Left ventricle myocardium inferior (tissue), 1 donor: ENCODE measurements around the gene MED19. TPM values are rescaled to one million over a fixed set of nuclear protein-coding genes. Genes with fewer than 3 reads are reported as not detected.

Experiments
- DNase-seq: peaks from one replicate; pipeline ENCODE4 v3.0.0-alpha.2; 2020
- H3K27ac ChIP-seq: fragments of 200-600 bp; replicated peaks from 2 replicates; pipeline ENCODE4 v1.8.0; 2021
- H3K27me3 ChIP-seq: fragments of 200-600 bp; 2 replicates; pipeline ENCODE4 v1.8.0; 2021; ENCODE audit warnings: low read depth
- H3K36me3 ChIP-seq: fragments of 200-600 bp; 2 replicates; pipeline ENCODE4 v1.8.0; 2021
- H3K4me1 ChIP-seq: fragments of 200-600 bp; 2 replicates; pipeline ENCODE4 v1.8.0; 2021
- H3K4me3 ChIP-seq: fragments of 200-600 bp; 2 replicates; pipeline ENCODE4 v1.8.0; 2021; ENCODE audit warnings: mild to moderate bottlenecking, moderate library complexity
- H3K9me3 ChIP-seq: fragments of 200-600 bp; replicated peaks from 2 replicates; pipeline ENCODE4 v1.8.0; 2021
- intact Hi-C: fragments of 100-400 bp; cut with micrococcal nuclease; formaldehyde crosslinking; loops from one replicate; pipeline ENCODE4 v1.11.0; 2022
- total RNA-seq: library from RNA; stranded (reverse); fragmentation: NEBNext Ultra II Directional; extraction: Animal tissue kit (Norgen Biotek cat#: 25700); gene quantifications from one replicate; pipeline ENCODE4 v1.2.1, GENCODE V29; 2021
- TF ChIP-seq, protein P1 (sequence below): fragments of 200-600 bp; IDR thresholded peaks from 2 replicates; pipeline ENCODE4 v1.8.0; 2021; ENCODE audit warnings: antibody characterized with exemption, mild to moderate bottlenecking, borderline replicate concordance
- donor health status: DM: no; HTN: yes; CAD: no; lungs with severe emphysema.

Gene MED19
- total RNA-seq, 1 donor from 2014 or later: 9.4 TPM

DNA sequence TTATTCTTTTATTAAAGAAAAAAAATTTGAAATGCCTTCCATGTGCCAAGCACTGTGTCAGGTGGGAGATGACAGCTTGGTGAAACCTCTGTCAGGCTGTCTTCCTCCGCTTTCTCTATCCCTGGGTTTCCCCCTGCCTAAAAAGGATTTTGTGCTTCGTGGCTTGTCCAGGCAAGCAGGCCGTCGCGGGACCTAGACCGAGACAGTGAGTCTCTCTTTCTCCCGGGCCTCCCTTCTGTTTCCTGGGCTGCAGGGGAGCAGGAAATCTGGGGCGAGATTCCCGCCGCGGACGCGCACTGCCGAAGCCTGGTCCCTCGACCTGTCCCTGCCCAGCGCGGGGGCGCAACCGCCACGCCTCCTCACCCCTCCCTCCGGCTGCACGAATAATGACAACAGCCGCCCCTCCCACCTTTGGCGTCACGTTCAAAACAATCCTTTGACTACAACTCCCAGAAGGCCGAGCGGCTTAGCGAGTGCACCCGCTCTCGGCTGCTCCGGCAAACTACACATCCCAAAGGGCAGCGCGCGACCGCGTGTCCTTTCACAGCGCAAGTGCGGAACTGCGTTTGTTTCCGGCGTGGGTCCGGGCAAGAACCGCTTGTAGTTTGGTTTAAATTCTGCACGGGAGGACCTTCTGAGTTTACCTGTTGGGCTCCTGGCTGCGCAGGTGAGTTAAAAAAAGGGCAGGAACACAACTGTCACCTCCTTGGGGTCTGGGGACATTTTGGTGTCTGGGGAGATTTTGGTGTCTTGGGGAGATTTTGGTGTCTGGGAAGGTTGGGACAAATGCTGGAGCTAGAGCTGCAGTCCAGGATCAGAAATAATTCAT, 54.6 kb downstream of the MED19 start, which contains the start of gene CLP1:
CLP1 (plus strand) TSS at position 569 of the 829 bp plus-strand sequence. CDS start 1,715 bp downstream, outside the sequence.
- Histone ChIP-seq H3K4me1 (peaks cover 23% of the 10 kb centered on the region), H3K27ac (peak within 1 kb of the TSS; percentile 92), H3K4me3 (peak within 1 kb of the TSS; percentile 83), H3K36me3 (peaks cover 33% of the 10 kb centered on the region), H3K9me3 (no peaks in the 10 kb centered on the region), H3K27me3 (peaks cover 3% of the 10 kb centered on the region)
- intact Hi-C loops: no loop called here
- TF ChIP-seq, protein P1, sequence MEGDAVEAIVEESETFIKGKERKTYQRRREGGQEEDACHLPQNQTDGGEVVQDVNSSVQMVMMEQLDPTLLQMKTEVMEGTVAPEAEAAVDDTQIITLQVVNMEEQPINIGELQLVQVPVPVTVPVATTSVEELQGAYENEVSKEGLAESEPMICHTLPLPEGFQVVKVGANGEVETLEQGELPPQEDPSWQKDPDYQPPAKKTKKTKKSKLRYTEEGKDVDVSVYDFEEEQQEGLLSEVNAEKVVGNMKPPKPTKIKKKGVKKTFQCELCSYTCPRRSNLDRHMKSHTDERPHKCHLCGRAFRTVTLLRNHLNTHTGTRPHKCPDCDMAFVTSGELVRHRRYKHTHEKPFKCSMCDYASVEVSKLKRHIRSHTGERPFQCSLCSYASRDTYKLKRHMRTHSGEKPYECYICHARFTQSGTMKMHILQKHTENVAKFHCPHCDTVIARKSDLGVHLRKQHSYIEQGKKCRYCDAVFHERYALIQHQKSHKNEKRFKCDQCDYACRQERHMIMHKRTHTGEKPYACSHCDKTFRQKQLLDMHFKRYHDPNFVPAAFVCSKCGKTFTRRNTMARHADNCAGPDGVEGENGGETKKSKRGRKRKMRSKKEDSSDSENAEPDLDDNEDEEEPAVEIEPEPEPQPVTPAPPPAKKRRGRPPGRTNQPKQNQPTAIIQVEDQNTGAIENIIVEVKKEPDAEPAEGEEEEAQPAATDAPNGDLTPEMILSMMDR: no peak
- DNase-seq: peak; percentile 99

DNA sequence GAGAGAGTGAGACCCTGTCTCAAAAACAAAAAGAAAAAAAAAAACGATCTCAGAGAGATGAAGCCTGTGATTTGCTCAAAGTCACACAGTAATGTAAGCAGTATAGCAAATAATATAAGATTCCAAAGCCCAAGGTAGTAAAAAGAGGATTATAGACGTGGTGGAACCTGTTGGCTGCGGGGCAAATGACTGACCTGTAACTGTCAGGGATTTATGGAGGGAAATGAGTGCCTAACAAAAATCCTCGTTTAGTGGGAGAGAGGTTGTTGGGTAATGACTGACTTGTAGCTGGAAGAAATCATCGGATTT, 55.2 kb downstream of the MED19 start:
- Histone ChIP-seq H3K27me3 (peaks cover 8% of the 10 kb centered on the region), H3K36me3 (peaks cover 28% of the 10 kb centered on the region), H3K4me3 (peak overlapping the region; percentile 83), H3K9me3 (no peaks in the 10 kb centered on the region), H3K4me1 (peaks cover 23% of the 10 kb centered on the region), H3K27ac (peak overlapping the region; percentile 92)
- TF ChIP-seq, protein P1: no peak
- intact Hi-C loops: no loop called here
- DNase-seq: no peak

Other genes with a start within 250 kb of the MED19 start
- gene SLC43A1, start 196.5 kb downstream of the MED19 start, total RNA-seq: 4.3 TPM
- gene TIMM10, start 181.5 kb downstream of the MED19 start, total RNA-seq: 61.0 TPM
- gene SMTNL1, start 174.6 kb downstream of the MED19 start, total RNA-seq: not detected
- 19.0 TPM for gene UBE2L6, start 144.5 kb downstream of the MED19 start, total RNA-seq
- gene SERPING1, start 114.5 kb downstream of the MED19 start, total RNA-seq: 94.6 TPM
- gene YPEL4, start 62.3 kb downstream of the MED19 start, total RNA-seq: 0.55 TPM
- 6.0 TPM for gene CLP1, start 54.5 kb downstream of the MED19 start, total RNA-seq
- gene ZDHHC5, start 44.1 kb downstream of the MED19 start, total RNA-seq: 45.8 TPM
- 64.3 TPM for gene TMX2, start 378 bp upstream of the MED19 start, total RNA-seq
- gene SELENOH, start 29.3 kb upstream of the MED19 start, total RNA-seq: 78.8 TPM
- not detected for gene BTBD18, start 39.6 kb upstream of the MED19 start, total RNA-seq
- 58.9 TPM for gene CTNND1, start 49.6 kb upstream of the MED19 start, total RNA-seq